ENCODE data around the gene CDON.
"Not testable (repeated sequence)": the region's sequence is repeated elsewhere in the genome, so short reads cannot be mapped to it uniquely, and the experiment has no call there.

CDON gene

DNA sequence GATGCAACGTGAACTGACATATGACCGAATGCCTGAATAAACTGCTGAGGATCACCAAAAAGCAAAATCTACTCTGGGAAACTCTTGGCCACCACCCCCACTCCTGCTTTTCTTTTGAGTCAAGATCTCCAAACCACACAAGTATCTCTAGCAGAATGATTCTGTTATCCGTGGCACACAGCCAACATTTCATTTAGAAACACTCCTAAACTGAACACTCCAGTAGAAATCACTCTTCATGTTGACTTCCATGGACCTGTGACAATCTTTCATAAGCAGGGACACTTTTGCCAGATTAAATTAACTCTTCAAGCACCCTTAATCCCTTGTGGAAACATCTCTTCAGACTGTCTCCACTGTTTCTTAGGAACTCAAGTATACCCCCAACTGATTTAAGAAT lies 72.4 kb downstream of the CDON start:
- no peak for DNase-seq

DNA sequence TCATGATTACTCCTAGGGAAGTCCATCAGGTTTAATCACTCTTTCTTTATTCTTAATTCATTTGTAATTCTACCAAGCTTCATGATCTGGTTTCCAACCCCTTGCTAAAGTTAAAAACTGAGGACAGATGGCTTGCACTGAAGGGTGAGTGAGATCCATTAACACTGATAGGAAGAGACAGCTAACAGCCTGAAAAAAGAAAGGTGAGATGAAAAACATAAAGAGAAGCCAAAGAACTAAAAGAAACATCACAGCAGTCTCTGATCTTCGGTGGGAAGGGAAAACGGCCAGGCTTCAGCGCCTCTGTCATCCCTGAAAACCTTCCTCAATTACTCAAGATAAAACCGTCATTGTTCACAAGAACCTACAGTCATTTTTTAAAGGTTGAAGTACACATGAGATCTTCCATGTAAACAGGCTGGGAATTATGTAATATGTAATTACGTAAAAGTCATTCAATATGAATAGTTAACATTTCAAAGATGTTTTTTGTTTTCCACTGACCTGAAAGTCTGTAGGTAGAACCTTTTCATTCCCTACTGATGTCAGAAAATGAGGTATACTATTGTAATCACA lies 75.5 kb downstream of the CDON start:
- DNase-seq: no peak

DNA sequence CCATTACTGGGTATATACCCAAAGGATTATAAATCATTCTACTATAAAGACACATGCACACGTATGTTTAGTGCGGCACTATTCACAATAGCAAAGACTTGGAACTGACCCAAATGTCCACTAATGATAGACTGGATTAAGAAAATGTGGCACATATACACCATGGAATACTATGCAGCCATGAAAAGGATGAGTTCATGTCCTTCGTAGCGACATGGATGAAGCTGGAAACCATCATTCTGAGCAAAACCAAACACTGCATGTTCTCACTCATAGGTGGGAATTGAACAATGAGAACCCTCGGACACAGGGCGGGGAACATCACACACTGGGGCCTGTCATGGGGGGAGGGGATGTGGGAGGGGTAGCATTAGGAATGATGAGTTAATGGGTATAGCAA lies 76.7 kb downstream of the CDON start:
- DNase-seq: not testable (repeated sequence)

DNA sequence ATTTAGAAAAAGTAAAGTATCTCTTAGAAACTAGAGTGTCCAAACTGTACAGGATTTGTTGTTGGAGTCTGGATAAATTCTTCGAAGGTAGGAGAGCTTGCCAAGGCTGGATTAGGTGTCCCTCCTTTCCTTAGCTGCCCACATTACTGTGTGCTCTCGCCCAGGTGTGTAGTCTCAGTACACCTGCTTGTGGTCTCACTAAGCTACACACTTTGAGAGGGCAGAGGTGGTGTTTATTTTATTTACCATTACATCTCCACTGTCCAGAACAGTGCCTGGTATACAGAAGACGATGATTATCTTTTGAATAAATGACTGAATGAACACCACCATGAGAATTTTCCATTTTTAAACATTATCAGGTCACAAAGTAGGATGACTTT lies 80.3 kb downstream of the CDON start:
- DNase-seq: no peak

DNA sequence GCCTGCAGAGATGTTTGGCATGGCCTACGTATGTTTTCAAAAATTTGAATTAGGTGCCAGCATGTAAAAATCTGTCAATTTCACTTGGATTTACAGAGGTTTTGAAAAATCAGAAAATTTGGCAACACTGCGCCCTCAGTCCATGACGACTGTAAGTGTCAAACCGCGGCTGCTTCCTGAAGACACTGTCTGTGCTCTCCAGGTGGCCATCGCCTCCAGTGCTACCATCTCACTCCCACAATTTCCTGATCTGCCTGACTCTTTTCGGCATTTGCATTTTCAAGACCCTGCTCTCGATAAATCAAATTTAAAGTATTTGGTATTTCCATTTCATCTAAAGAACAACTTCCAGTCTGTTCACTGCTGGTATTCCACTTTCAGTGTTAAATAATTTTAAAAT lies 82.2 kb downstream of the CDON start:
- no peak for DNase-seq

DNA sequence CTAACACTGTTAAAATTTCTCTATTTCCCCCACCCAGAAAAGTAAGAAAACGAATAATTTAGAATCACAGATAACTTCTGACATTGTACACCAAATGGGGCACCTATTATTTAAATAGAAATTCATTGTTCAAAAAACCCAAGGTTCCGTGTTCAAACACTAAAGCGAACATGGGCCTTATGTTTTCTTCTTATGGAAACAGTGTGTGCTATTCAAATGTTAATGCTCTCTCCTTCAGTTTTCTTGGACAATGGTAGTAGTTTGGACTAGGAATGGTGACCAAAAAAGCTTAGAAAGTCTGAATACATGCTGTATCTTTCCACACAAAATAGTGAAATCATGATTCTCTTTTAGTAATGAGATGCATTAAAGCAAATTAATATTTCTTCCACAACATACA lies 83.2 kb downstream of the CDON start:
- no peak for DNase-seq

DNA sequence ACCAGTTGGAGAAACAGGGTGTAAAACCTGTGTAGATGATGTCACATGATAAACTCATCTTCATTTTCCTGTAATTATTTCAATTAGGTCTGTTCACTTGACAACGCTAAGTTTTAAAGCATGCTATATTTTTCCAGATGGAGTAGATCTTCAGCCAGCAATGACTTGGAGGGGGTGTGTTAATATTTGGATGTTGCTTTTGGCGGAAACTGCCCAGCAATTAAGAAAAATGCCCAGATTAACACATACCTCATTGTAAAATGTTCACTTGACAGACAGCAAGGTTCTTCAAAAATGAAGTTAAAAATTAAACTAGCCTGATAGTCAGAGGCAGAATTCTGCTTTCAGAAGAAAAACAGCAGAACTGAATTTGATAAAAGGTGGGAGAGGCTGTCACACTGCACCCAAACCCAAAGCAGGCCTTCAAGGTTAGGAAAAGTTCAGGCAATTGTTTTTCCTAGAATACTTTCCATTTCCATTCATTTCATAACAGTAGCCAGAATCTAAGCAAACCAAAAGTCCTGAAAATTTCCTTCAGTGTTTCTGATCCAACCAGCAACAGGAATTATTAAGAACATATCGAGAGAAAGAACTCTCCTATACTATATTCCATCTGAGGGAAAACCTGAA lies 83.8 kb downstream of the CDON start:
- no peak for DNase-seq

DNA sequence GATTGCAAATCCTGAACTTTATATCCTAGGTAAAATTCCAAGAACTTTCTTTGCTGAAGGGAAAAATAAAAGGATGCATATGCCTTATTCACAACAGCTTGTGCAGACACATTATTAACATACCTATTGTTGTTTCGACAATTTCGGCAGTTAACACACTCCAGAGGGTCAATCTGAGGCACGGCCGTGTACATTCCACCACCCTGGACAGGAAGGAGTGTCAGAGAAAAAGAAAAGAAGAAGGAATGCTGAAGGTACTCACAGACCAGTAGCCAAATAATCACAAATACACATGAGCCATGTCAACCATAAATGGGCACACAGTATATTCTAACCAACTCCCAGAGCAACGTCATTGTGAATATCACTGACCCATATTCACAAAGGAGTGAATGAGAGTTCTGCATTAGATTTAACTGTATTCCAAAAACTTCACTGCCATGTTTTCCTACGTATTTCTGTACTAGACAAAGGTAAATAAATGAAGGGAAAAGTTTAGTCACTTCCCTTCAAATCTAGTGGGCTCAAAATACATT lies 84.4 kb downstream of the CDON start:
- no peak for DNase-seq

DNA sequence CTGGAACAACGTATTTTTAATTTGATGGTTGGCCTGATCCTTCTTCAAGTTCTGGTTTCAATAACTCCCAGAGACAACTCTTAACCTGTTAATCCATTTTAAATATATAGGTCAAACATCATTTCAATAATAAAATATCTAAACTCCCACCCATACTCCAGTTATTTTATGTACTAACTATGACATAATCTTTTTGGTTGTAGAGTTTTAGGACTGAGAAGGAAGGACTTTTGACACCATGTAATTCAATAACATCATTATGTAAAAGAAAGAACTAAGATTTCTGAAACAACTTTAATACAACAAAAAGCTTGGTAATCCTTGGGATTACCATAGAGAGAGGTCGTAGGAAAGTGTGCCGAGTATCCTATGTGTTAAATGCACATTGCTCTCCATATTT lies 85.3 kb downstream of the CDON start:
- no peak for DNase-seq

DNA sequence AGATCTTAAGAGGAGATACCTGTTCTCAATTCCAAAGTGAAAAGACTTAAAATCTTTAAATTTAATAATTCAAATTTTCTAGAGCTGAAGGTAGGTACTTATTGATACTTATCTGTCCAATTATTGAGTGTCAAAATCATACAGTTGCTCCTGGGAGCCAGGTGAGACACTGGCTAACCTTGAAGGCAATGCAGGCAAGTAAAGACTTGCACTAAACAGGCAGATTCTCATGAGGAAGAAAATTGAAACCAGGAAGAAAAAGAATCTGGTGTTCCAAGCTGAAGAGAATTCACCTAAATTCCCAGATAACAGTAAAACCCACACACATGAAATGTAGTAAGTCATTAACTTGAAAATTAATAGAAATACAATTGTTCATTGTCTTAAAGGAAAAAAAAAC lies 86.5 kb downstream of the CDON start:
- no peak for DNase-seq

DNA sequence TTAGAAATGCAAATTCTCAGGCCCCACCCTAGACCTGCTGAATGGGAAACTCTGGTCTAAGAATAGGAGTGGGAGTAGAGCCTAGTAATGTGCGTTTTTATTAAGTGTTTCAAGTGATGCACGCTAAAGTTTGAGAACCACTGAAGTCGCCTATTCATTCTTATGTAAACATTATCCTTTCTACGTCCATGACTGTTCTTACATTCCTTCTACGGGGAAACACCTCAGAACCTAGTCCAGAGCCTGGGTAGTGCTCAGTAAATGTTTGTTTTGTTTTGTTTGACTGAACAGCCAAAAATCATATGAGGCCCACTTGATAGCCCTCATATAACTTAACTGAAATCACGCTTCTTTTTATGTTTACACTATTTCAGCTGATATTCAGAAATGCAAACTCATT lies 87.0 kb downstream of the CDON start:
- DNase-seq: no peak

DNA sequence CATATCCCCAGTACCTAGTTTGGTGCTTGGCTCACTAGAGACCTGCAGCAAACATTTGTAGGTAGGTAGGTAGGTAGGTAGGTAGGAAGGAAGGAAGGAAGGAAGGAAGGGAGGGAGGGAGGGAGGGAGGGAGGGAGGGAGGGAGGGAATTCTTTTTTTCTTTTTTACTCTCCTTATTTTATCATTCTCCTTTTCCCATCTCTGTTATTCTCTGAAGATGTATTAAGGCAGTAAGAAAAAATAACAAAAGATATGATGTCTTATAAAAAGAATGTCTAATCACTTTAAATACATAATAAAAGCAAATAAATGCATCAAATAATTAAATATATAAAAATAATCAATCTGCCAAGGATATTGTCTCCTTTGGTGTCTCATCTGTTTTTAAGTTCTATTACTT lies 88.4 kb downstream of the CDON start:
- no peak for DNase-seq

DNA sequence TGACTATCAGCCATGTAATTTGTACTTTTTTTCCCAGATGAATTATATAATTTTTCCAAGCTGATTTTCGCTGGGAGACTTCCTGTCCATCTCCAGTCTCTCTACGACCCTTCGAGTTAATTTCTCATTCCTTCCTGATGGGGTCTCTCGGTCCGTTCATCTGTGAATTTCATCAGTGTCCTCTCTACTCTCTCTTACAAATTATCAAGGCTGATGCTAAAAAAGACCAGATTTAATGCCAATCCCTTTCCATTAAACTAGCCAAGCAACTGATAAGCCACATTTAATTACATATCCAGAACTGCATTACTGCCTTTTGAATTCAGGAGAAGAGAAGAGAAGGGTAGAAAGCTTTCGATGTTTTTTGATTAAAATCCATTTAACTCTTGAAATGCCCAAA lies 91.0 kb downstream of the CDON start:
- no peak for DNase-seq

DNA sequence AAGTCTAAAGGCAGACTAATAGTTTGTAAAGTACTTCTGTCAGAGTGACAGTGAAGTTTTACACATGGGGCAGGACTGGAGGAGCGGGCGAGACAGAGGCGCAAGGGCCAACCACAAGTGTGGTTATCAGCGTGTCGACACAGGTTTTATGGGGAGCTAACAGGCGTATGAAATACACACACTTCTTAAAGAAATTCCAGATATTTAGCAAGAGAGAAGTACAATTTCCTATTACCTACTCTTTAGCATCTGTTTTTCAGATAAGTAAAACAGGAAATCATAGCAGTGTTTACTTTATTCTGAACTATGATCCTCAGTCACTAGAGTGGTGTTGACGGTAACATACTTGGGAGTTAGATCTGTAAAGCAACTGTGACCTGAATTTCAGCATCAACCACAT lies 94.3 kb downstream of the CDON start:
- DNase-seq: no peak

DNA sequence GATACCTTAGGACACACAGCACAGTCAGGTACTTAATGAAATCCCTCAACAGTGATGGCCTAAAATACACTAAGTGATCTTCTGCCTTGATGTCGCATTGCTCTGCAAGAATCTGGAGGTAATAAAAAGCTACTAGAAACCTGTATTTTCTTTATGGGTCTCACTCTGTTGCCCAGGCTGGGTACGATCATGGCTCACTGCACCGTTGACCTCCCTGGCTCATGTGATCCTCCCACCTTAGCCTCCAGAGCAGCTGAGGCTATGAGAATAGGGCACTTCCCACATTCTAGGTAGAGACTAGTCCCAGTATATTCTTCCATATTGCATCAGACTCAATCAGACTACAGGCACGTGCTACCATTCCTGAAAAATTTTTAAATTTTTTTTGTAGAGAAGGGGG lies 95.2 kb downstream of the CDON start:
- no peak for DNase-seq

DNA sequence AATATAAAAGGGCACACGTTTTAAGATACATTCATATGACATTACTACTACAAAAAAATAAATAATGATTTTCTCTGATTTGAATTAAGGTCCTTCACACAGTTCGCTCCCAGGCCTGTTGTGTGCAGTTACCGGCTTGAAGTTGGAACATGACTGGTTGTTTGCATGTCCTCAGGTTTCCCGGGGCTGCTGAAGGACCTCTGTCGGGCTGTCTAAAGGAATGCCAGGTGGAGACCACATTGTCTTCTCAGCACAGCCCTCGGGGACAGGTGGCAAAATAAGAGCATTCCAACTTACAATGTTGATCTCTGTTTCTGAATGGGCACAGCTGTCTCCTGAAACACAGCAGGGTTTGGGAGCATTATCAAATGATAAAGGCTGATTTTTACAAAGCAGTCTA lies 101.9 kb downstream of the CDON start:
- no peak for DNase-seq

DNA sequence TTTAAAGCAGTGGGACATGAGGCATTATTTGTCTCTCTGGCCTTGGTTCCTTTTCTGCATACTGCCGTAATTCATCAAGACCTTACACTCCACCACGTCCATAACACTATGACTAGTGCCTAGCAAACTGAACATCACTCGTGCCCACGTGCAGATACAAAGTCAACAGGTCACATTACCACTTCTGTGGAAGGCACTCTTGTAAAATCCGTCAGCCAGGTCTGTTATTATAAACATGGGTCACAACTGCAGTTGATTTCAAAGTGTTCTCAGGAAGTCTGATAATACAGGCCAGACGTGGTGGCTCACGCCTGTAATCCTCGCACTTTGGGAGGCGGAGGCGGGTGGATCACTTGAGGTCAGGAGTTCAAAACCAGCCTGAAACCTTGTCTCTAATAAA lies 102.7 kb downstream of the CDON start:
- DNase-seq: no peak

DNA sequence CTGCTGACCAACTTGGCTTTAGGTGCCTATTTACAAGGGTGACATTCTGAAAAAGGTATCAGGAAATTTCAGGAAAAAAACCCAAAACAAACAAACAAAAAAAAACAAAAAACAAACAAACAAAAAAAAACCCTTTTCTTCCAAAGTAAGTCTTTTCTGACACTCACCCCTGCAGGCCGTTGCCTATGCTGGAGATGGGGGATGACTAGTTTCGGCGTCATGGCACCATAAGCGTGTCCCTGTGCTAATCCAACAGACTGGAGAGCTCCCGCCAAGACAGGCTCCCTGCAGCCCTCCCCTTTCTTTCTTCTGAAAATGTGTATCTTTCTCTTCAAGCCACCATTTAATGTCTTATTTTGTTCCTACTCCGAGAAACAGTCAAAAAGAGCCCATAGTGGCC lies 103.2 kb downstream of the CDON start:
- DNase-seq: no peak

DNA sequence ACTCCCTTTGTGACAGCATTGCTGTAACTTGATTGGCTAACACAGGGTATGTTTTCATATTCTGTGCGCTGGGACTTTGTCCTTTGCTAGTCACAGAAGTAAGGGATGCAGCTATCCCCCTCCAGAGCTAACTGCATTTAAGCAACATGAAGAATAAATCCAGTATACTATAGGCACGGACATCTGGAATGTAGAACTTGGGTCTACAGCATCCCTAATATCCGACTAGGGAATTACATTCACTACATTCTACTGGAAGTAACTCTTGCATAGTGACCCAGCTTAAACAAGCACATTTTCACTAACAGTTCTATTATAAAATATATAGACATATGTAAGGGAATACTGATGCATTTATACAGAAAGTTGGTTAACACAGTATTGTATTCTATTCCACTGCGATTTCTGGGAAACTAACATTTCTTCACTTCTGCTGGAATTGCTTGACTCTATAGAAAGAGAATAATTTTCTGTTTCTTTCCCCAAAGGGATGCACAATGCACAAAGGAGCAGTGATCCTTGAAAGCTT lies 103.7 kb downstream of the CDON start:
- no peak for DNase-seq

DNA sequence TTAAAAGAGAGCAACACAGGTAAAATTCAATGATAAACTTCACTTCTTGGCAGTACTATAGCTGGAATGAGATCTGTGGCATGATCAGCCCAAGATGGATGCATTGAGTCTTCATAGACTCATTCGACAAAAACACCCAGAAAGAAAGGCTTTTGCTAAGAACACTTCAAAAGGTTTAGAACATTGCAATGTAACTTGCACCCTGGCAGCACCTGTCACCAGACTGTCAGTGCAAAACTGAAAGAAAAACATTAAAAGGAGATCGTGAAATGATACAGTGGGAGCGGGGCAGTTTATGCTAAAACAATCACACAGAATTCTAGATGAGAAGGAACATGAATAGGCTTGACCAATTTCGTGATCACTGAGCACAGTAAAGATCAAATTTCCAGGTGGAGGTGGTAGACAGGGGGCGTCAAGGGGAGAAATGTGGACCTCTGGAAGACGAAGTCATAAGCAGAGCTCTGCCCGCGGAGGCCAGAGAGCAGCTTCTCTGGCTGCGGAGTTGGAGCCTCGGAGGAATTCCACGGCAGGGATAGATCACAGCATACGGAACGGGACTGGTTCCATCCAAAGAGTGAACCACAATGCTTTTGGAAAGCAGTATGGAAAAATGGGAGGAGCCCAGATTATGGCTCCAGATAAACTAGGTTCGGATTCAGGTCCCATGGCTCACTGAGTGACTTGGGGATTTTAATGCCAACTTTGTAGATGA lies 104.9 kb downstream of the CDON start:
- no peak for DNase-seq

DNA sequence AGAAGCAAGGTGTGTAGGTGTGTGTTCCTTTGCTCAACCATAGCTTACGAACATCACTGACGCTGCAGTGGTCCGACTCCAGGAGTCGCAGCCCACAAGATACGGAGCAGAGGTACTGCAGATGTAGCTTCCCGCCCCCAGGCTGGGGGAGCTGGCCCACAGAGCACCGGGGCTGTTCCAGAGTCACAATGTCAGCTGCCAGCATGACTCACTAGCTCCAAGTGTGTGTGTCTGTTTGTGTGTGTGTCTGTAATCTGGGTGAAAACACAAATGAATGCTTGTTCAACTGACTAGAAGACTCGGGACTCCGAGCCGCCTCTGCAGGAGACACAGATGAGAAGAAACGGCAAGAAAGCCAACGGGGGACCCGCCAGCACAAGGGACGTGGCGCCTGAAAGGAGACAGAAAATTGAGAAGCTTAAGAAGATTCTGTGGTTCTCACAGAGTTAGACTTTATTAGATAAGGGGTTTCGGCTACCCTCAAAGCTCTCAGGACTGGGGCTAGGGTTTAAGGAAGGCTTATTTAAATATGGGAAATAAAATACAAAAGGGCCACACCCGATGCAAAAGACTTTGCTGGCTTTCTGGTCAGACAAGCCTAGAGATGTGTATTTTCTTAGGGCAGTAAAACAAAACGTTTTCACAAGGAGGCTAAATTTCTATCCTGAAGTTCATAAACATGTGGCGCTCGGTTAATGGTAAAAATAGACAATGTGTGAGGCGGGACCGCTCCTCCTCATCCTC lies 106.1 kb downstream of the CDON start:
- DNase-seq: no peak

DNA sequence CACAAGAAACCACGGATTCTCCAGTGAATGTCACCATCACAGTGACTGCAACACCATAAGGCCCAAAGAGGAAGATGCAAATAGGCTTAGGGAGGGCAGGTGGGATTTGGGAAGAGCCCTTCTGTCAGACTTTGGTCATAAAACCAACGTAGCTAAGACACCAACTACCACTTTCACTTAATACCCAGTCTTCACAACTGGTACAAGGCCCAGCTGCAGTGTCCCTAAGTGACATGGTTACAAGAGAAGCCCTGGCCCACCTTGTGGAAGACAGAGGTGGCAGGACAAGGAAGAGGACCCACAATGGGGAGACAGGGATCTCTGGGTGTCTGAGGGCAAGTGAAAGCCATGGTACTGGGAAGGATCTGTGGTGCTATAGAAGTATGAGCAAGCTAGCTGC lies 106.8 kb downstream of the CDON start:
- DNase-seq: no peak

DNA sequence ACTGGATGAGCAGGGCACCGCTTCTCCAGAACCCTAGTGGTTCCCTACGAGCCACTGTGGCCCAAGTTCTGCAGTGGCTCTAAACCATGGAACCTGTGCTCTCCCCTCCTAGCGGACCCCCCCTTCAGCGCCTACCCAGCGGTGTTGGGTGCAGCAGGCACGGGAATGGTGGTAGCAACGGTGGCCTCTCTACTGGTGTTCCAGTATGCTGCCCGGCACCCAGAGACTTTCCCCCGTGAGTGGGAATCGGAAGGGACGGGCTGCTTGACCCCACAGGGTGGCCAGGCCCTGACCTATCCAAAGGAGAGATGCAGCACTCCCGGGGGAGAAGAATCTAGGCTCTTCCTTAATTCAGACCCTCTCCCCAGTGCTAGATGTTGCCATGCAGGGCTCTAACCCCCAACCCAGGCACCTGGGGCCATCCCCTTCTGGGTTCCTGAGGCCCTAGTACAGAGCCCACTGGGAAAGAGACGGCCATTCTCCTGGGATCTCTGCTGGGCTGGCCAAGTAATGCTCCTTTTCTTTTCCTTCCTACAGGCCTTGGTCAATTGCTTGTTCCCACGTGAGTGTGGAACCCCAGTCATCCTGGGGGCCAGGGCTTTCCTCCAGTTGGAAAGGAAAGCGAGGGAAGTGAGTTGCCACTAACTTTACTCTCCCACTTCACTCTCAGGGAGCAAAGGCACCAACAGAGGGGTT lies 107.6 kb downstream of the CDON start:
- no peak for DNase-seq
